ENCODE measurements around the gene AK1. TPM values are rescaled to one million over a fixed set of nuclear protein-coding genes. Genes with fewer than 3 reads are reported as not detected.
"Not testable (repeated sequence)": the region's sequence is repeated elsewhere in the genome, so short reads cannot be mapped to it uniquely, and the experiment has no call there.

The AK1 gene
- total RNA-seq, 1 experiment from 2014 or later = 31.6 TPM

GRCh38 chr9:127846443-127847177 lies 30.9 kb downstream of the AK1 start:
- no peak overlapping the region; a peak in 1 of 7 replicates for H3K27ac Mint-ChIP-seq
- H4K20me1 ChIP-seq (ENCODE audit: control insufficient read depth, insufficient read depth, insufficient read length) = no peaks in the 10 kb centered on the region
- no peak overlapping the region for H3K4ac ChIP-seq (ENCODE audit: low read depth, low read length)
- no peak overlapping the region for H4K91ac ChIP-seq (ENCODE audit: insufficient read length, low read depth, low read length)
- H3K18ac ChIP-seq (ENCODE audit: insufficient read length, low read depth, low read length) = no peak overlapping the region
- no peak overlapping the region for H3K4me3 Mint-ChIP-seq
- H3K4me1 ChIP-seq (ENCODE audit: insufficient read depth, low read length) = no peaks in the 10 kb centered on the region
- DNase-seq = no peak
- H3K23ac ChIP-seq (ENCODE audit: insufficient read length, low read depth, low read length) = no peak overlapping the region
- WGBS (ENCODE audit: extremely low coverage, insufficient read length, low lambda C conversion rate) = no CpG with 5 or more reads among the region's 18 CpGs
- H2BK15ac ChIP-seq (ENCODE audit: low read depth, low read length) = no peak overlapping the region
- H4K5ac ChIP-seq (ENCODE audit: insufficient read length, low read depth, low read length) = no peak overlapping the region
- H2AFZ ChIP-seq (ENCODE audit: low read length) = no peak overlapping the region
- no peaks in the 10 kb centered on the region for H3K79me1 ChIP-seq (ENCODE audit: insufficient read depth, low read depth, low read length, poor library complexity, severe bottlenecking)
- H3K9me3 ChIP-seq (ENCODE audit: control insufficient read depth, low read depth, low read length) = no peaks in the 10 kb centered on the region
- H3K14ac ChIP-seq (ENCODE audit: insufficient read depth, low read length) = no peak overlapping the region
- H3K36me3 Mint-ChIP-seq (ENCODE audit: insufficient read depth in 1 of 3, low read depth in 3 of 3) = peaks cover 0 to 8% (median 4%) of the 10 kb centered on the region in 3 experiments; a peak in 3 of 7 replicates
- H3K56ac ChIP-seq (ENCODE audit: insufficient read length, low read depth, low read length) = no peak overlapping the region
- no peak overlapping the region for H3K27ac ChIP-seq (ENCODE audit: insufficient read length, low read depth, low read length)
- peaks cover 4 to 6% of the 10 kb centered on the region in 2 experiments; a peak in 3 of 4 replicates for H3K4me1 Mint-ChIP-seq
- H3T11ph ChIP-seq (ENCODE audit: low read length) = no peak overlapping the region
- H2BK120ac ChIP-seq (ENCODE audit: low read depth, low read length, poor library complexity, severe bottlenecking) = no peak overlapping the region
- peaks cover 5 to 12% of the 10 kb centered on the region in 2 experiments; a peak in 3 of 5 replicates for H3K9me3 Mint-ChIP-seq
- peaks cover 2% of the 10 kb centered on the region for H3K27me3 Mint-ChIP-seq (ENCODE audit: low read depth)
- H3K4me2 ChIP-seq (ENCODE audit: insufficient read depth, insufficient read length, low read length) = no peak overlapping the region
- H3K9ac ChIP-seq (ENCODE audit: extremely low read depth, insufficient read length, low read length) = no peak overlapping the region
- H3K23me2 ChIP-seq (ENCODE audit: insufficient read length, low read depth, low read length, poor library complexity, severe bottlenecking) = no peaks in the 10 kb centered on the region
- H2BK20ac ChIP-seq (ENCODE audit: low read depth, low read length, poor library complexity, severe bottlenecking) = no peak overlapping the region
- no peak overlapping the region for H2BK5ac ChIP-seq (ENCODE audit: insufficient read length, low read length)
- no peak overlapping the region for H2BK12ac ChIP-seq (ENCODE audit: insufficient read length, low read depth, low read length)
- H4K8ac ChIP-seq (replicated peaks; ENCODE audit: insufficient read length, low read depth, low read length) = no peak overlapping the region
- H3K79me2 ChIP-seq (ENCODE audit: insufficient read depth, low read length) = no peaks in the 10 kb centered on the region
- no peak for TF ChIP-seq CTCF (conservative IDR thresholded peaks at IDR 0.05)
- H2AK5ac ChIP-seq (ENCODE audit: insufficient read length, low read length) = no peak overlapping the region
- H3K27me3 ChIP-seq (ENCODE audit: insufficient read depth, low read length) = no peaks in the 10 kb centered on the region

- Histone ChIP-seq H4K91ac (ENCODE audit: insufficient read length, low read depth, low read length) (peak overlapping the region; percentile 44), H4K5ac (ENCODE audit: insufficient read length, low read depth, low read length) (peak overlapping the region; percentile 25), H3K18ac (ENCODE audit: insufficient read length, low read depth, low read length) (peak overlapping the region; percentile 6)
- H3K9me3 ChIP-seq (ENCODE audit: control insufficient read depth, low read depth, low read length); H3K4me1 ChIP-seq (ENCODE audit: insufficient read depth, low read length); H2AK5ac ChIP-seq (ENCODE audit: insufficient read length, low read length); H3K4ac ChIP-seq (ENCODE audit: low read depth, low read length); H2BK120ac ChIP-seq (ENCODE audit: low read depth, low read length, poor library complexity, severe bottlenecking); H4K8ac ChIP-seq (replicated peaks; ENCODE audit: insufficient read length, low read depth, low read length); H3K27ac ChIP-seq (ENCODE audit: insufficient read length, low read depth, low read length); DNase-seq; H3K79me2 ChIP-seq (ENCODE audit: insufficient read depth, low read length); H3K23me2 ChIP-seq (ENCODE audit: insufficient read length, low read depth, low read length, poor library complexity, severe bottlenecking); H2BK12ac ChIP-seq (ENCODE audit: insufficient read length, low read depth, low read length); H3K27me3 ChIP-seq (ENCODE audit: insufficient read depth, low read length); H2BK15ac ChIP-seq (ENCODE audit: low read depth, low read length); H3K4me2 ChIP-seq (ENCODE audit: insufficient read depth, insufficient read length, low read length); H2BK5ac ChIP-seq (ENCODE audit: insufficient read length, low read length); H2AFZ ChIP-seq (ENCODE audit: low read length); H3K14ac ChIP-seq (ENCODE audit: insufficient read depth, low read length); H3K27me3 Mint-ChIP-seq (ENCODE audit: low read depth); H3T11ph ChIP-seq (ENCODE audit: low read length); H3K79me1 ChIP-seq (ENCODE audit: insufficient read depth, low read depth, low read length, poor library complexity, severe bottlenecking); H3K4me3 Mint-ChIP-seq; H3K9ac ChIP-seq (ENCODE audit: extremely low read depth, insufficient read length, low read length); H3K56ac ChIP-seq (ENCODE audit: insufficient read length, low read depth, low read length); H4K20me1 ChIP-seq (ENCODE audit: control insufficient read depth, insufficient read depth, insufficient read length); H3K23ac ChIP-seq (ENCODE audit: insufficient read length, low read depth, low read length); H3K36me3 Mint-ChIP-seq (ENCODE audit: insufficient read depth in 1 of 3, low read depth in 3 of 3); H2BK20ac ChIP-seq (ENCODE audit: low read depth, low read length, poor library complexity, severe bottlenecking); H3K4me1 Mint-ChIP-seq: not testable (repeated sequence)
- WGBS (ENCODE audit: extremely low coverage, insufficient read length, low lambda C conversion rate) = no CpG with 5 or more reads among the region's 4 CpGs
- 0 out of 7 replicates have a peak overlapping the region, but pooled peaks of 1 of the 3 experiments have one; percentile 31 for H3K27ac Mint-ChIP-seq
- H3K9me3 Mint-ChIP-seq = peaks cover 5 to 12% of the 10 kb centered on the region in 2 experiments; a peak in 3 of 5 replicates
These were observed 31.9 kb downstream of the AK1 start for GRCh38 chr9:127845619-127846018.

All from H9 (cell line).